Endothelial cell of umbilical vein (primary cell): ENCODE results near the gene NSD2.

ENCODE experiments used
- EZH2 ChIP-seq: IDR thresholded peaks from 2 replicates; pipeline ENCODE4 v1.6.1; 2012; ENCODE audit warnings: borderline replicate concordance, low read depth, mild to moderate bottlenecking, moderate library complexity, low read length, inconsistent platforms; ENCODE audit not compliant: severe bottlenecking
- FOS ChIP-seq: IDR thresholded peaks from 2 replicates; pipeline ENCODE4 v1.6.1; 2011; ENCODE audit warnings: mild to moderate bottlenecking, low read length, moderate library complexity, borderline replicate concordance; ENCODE audit not compliant: insufficient read depth
- GATA2 ChIP-seq: IDR thresholded peaks from 2 replicates; pipeline ENCODE4 v1.7.0; 2011; ENCODE audit warnings: low read depth, mild to moderate bottlenecking, moderate library complexity, mixed read lengths, low read length; ENCODE audit not compliant: insufficient read length, insufficient read depth
- JUN ChIP-seq: IDR thresholded peaks from 2 replicates; pipeline ENCODE4 v1.6.1; 2011; ENCODE audit warnings: borderline replicate concordance, low read depth; ENCODE audit not compliant: insufficient read length, insufficient read depth
- MAX ChIP-seq: IDR thresholded peaks from 2 replicates; pipeline ENCODE4 v1.6.1; 2011; ENCODE audit not compliant: insufficient read depth, insufficient read length
- MYC ChIP-seq: IDR thresholded peaks from one replicate; pipeline ENCODE4 v1.6.1; 2011; ENCODE audit warnings: mild to moderate bottlenecking, low read depth, low read length
- POLR2A ChIP-seq: IDR thresholded peaks from 2 replicates; pipeline ENCODE4 v1.6.1; 2012; ENCODE audit warnings: low read depth, mild to moderate bottlenecking, control low read depth, low read length
- POLR2AphosphoS5 ChIP-seq: IDR thresholded peaks from 2 replicates; pipeline ENCODE4 v1.6.1; 2012; ENCODE audit warnings: low read depth, mild to moderate bottlenecking, control low read depth, low read length, moderate library complexity; ENCODE audit not compliant: insufficient read depth
- TF ChIP-seq, protein P1 (sequence below), 2 donors: IDR thresholded peaks; 1 replicate in 1 of 2; 2 replicates in 1 of 2; pipeline ENCODE4 v1.5.1; 2011; ENCODE audit warnings: low read length in 2 of 2, mild to moderate bottlenecking in 2 of 2, moderate library complexity in 2 of 2, control low read depth in 1 of 2, inconsistent platforms in 1 of 2, low read depth in 1 of 2; ENCODE audit not compliant: insufficient read depth in 1 of 2; ENCODE audit errors: extremely low read depth in 1 of 2

- TF ChIP-seq, protein P1, sequence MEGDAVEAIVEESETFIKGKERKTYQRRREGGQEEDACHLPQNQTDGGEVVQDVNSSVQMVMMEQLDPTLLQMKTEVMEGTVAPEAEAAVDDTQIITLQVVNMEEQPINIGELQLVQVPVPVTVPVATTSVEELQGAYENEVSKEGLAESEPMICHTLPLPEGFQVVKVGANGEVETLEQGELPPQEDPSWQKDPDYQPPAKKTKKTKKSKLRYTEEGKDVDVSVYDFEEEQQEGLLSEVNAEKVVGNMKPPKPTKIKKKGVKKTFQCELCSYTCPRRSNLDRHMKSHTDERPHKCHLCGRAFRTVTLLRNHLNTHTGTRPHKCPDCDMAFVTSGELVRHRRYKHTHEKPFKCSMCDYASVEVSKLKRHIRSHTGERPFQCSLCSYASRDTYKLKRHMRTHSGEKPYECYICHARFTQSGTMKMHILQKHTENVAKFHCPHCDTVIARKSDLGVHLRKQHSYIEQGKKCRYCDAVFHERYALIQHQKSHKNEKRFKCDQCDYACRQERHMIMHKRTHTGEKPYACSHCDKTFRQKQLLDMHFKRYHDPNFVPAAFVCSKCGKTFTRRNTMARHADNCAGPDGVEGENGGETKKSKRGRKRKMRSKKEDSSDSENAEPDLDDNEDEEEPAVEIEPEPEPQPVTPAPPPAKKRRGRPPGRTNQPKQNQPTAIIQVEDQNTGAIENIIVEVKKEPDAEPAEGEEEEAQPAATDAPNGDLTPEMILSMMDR (IDR thresholded peaks at IDR 0.05; ENCODE audit: extremely low read depth in 1 of 2, insufficient read depth in 1 of 2, low read depth in 1 of 2, low read length in 2 of 2), result no peak
- TF ChIP-seq POLR2A (no peak), POLR2AphosphoS5 (no peak), MYC (no peak), FOS (no peak), EZH2 (no peak), MAX (no peak), JUN (no peak), GATA2 (no peak)
Measured at GRCh38 chr4:1832690-1833089, 38.5 kb upstream of the NSD2 start.
